GM18861 (cell line): ENCODE results near the gene KCTD5.
"Not testable (repeated sequence)": the region's sequence is repeated elsewhere in the genome, so short reads cannot be mapped to it uniquely, and the experiment has no call there.

ENCODE experiments used
- ATAC-seq: cut with Tn5 transposase; IDR thresholded peaks from one replicate; pipeline ENCODE4 v1.9.1; 2021; ENCODE audit not compliant: unreplicated experiment

The KCTD5 gene, protein sequence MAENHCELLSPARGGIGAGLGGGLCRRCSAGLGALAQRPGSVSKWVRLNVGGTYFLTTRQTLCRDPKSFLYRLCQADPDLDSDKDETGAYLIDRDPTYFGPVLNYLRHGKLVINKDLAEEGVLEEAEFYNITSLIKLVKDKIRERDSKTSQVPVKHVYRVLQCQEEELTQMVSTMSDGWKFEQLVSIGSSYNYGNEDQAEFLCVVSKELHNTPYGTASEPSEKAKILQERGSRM

DNA sequence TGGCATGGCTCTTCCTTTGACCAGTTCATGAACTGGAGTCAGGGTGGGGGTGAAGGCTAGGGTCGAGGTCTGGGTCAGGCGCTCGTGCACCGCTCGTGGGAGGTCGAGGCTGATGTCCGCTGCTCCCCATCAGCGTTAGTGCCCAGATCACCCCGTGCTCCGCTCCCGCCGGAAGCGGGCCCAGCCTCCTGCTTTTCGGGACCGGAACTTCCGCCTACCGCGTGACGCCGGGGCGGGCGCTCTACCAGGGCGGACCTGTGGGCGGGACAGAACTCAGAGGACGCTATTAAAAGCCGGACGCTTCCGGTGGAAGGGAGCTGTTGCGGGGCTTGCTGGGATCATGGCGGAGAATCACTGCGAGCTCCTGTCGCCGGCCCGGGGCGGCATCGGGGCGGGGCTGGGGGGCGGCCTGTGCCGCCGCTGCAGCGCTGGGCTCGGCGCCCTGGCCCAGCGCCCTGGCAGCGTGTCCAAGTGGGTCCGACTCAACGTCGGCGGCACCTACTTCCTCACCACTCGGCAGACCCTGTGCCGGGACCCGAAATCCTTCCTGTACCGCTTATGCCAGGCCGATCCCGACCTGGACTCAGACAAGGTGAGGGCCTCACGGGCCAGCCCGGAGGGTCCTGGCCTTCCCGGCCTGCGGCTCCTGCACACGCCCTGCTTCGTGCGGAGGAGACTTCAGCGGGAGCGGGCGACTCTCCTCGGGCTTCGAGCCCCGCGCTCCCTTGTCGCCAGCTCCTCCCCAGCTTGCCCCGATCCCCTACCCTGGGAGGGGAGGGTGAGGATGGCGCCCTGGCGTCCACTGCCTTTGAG, at the start of gene KCTD5:
Gene KCTD5 (plus strand): TSS at position 315 of the 813 bp plus-strand sequence. CDS start 26 bp downstream, at position 341.
- ATAC-seq: peak; percentile 45

DNA sequence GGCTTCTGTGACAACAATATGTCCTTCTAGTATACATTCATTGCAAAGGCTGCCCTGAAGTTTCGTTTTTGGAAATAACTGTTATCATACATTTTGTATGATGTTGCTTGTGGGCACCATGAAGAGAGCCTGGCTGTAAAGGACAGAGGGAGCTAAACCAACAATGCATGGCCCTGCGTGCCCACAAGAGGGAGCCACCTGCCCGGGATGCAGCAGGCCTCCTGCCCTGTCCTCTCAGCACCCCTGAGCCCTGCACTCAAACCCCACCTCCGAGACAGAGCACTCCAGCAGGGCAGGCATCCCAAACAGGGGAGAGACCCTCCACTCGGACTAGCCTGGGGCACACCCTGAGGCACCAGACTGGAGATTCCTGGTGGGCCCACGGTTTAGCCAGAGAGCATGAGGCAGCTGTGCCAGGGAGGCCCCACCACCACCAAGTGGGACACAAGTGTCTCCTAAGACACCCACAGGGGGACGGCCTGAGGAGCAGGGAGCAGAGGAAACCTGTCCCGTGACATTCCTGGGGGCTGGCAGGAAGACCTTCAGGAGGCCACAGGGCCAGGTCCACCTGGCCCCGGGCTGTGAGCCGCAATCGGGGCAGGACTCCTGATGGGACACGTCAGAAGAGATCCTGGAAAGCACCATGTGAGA, 43.1 kb upstream of the KCTD5 start:
- not testable (repeated sequence) for ATAC-seq

DNA sequence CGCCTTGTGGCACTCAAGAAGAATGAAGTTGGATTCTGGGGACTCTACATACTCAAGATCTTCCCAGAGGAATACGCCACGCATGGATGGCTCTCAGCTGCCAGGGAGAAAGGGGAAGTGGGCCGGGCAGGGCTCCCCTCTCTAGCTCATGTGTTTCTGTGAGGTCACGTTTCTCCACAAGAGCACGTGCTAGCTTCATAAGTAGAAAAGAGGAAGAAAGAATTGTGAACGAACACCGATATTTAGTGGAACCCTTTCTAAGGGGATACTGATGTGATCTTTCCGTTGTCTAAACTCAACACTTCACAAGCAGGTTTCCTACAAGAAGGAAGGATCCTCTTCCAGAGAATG, 42.6 kb upstream of the KCTD5 start:
- not testable (repeated sequence) for ATAC-seq

DNA sequence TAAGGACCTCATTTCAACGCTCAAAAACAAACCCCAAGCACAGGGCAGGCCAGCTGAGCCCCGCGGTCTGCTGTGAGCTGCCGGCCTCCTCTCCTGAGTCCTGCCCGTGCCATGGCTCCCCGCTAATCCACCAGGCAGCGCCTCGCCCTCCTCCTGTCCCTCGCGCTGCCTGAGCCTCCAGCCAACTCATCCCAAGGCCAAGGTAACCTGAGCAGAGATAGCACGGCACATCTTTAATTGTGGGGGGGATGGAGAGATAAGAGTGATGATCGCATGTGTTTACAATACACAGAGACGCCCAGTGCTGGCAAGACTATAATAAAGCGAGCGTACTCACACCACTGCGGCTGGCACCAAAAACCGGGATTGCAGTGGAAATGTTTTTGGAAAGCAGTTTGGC, 39.8 kb upstream of the KCTD5 start:
- not testable (repeated sequence) for ATAC-seq

DNA sequence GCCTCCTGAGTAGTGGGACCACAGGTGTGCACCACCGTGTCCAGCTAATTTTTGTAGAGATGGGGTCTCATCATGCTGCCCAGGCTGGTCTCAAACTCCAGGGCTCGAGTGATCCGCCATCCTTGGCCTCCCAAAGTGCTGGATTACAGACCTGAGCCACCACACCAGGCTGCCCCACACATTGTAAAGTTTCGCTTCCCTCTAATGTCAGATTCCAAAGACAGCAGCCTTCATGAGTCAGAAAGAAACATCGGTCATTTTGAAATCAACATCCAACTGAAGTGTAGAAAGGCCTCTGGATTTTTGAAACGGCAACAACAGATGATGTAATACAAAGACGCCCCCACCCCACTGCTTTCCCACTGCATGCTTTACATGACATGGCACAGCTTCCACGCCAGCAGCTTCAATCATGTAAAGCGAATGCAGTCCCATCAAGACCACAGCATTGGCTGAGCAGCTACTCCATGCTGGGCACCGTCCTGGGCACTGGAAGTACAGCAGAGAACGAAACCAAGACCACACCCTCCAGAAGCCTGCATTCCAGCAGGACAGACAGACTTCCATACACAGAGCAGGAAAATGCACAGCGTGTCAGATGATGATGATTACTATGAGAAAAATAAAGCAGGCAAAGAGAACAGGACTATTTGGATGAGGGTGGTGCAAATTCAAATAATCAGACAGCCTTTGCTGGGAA, 37.4 kb upstream of the KCTD5 start:
- ATAC-seq: not testable (repeated sequence)

DNA sequence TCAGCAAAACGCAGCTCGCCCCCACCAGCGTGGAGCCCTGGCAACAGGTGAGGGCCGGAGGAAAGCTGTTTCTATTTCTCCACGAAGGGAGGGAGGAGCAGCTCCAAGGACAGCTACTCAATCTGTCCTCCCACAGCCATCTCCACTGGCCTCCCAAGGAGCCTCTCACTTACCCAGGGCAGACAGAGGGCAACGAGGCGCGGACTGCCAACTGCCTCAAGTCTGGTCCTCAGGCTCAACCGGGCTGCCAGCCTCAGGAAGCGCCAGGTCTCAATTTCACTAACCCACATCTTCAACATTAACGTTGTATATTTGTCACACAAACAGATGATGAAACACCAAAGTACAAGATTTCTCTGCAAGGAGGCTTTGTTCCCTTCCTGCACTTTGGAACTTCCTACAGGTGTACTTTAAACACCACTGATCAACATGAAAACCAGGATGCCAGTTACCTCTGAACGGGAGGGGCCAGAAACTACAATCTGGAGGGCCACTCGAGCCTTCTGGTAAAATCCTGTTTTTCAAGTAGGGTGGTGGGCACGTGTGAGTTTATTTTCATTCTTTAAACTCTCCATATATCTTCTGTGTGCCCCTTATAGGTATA, 31.0 kb upstream of the KCTD5 start:
- ATAC-seq: not testable (repeated sequence)

DNA sequence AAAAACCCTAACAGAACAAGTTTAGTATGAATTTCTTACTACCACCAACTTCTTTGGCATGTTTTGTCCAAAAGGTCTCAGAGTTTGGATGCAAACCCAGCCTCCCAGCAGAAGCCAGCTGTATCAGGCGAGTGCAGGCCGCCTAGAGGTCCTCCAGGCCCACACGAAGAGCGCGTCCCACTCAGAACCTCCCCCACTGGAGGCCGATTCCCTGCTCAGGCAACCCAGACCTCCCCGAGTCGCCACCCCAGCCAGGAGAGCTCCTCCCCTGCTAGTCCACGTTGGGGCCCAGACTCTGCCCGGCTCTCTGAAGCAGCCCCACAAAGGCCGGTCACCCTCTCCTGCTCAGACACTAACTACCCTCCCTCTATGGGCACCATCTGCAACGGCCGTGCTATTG, 28.4 kb upstream of the KCTD5 start:
- ATAC-seq: not testable (repeated sequence)

DNA sequence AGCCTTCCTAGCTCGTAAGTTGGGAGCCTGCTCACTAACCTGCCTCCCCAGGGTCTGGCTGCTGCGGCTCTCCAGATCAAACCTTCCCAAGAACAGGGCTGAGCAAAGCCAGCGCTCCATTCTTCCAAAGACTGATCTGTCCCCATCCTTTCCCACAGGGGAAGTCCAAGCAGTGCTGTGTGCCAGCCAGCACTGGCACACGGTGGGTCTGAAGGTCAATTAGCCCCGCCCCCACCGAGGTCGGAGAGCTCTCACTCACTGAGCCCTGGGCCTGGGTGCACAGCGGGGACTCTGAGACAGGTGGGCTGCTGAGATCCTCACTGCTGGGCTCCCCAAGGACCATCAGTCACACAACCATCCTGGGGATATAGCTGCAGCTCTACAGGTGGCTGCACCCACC, 27.4 kb upstream of the KCTD5 start:
- ATAC-seq: not testable (repeated sequence)

DNA sequence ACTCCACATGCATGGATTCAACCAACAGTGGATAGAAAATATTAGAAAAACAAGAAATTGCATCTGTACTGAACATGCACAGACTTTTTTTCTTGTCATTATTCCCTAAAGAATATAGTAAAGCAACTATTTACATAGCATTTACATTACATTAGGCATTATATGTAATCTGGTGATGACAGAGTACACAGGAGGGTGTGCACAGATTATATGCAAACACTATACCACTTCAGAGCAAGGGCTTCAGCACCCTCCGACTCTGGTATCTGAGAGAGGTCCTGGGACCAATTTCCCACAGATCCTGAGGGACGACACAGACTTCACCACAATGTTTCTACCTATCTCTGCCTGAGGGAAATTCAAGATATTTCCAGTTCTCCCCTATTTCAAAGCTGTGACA, 25.3 kb upstream of the KCTD5 start:
- ATAC-seq: no peak

DNA sequence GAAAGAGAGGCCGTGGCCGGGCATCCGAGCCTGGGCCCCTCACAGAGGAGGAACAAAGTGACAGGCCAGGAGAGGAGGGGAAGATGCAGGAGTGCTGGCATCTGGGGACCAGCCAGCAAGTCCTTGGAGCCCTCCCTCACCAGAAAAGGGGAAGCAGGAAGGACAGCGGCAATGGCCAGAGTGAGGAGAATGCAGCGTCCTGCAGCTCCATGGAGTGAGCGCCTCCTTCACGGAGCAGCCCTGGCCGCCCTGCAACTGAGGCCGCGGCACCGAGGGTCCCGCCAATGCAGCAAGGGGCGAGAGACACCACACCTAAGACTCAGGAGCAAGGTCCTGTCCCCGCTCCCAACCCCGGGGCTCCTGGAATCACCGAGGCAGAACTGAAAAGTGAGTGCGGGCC, 24.5 kb upstream of the KCTD5 start:
- ATAC-seq: not testable (repeated sequence)

DNA sequence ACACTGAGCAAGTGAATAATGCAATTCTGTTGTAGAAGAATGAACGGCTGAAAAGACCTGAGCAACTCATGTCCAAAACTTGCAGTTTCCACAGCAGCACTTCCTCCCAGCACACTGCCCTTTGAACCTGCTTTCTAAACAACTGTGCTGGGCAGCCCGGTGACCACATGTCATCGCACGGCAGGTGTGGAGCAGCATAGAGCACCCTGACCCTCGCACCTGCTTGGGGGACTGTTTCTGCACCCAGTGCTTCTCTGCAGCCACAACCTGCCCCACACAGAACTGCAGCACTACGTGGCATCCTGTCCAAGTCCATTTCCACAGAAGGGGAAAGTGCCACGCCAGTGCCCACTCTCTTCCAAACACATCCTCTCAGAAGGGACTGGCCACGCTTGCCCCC, 22.8 kb upstream of the KCTD5 start:
- not testable (repeated sequence) for ATAC-seq

DNA sequence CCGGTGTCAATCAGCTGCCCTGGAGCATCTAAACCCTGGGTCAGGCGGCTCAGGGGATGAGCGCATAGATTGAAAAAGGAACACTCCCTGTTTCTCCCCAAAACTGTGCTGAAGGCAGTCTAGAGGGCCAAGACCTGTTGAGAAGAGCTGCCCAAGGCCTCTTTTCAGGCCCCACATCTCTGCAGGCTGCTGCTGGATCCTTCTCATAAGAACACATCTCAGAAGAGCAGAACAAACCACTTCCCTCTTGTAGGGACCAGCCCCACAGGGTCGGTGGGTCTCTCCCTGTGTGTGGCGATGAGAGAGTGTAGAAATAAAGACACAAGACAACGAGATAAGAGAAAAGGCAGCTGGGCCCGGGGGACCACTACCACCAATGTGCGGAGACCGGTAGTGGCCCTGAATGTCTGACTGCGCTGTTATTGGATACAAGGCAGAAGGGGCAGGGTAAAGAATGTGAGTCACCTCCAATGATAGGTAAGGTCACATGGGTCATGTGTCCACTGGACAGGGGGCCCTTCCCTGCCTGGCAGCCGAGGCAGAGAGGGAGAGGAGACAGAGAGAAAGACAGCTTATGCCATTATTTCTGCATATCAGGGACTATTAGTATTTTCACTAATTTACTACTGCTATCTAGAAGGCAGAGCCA, 22.2 kb upstream of the KCTD5 start:
- not testable (repeated sequence) for ATAC-seq

DNA sequence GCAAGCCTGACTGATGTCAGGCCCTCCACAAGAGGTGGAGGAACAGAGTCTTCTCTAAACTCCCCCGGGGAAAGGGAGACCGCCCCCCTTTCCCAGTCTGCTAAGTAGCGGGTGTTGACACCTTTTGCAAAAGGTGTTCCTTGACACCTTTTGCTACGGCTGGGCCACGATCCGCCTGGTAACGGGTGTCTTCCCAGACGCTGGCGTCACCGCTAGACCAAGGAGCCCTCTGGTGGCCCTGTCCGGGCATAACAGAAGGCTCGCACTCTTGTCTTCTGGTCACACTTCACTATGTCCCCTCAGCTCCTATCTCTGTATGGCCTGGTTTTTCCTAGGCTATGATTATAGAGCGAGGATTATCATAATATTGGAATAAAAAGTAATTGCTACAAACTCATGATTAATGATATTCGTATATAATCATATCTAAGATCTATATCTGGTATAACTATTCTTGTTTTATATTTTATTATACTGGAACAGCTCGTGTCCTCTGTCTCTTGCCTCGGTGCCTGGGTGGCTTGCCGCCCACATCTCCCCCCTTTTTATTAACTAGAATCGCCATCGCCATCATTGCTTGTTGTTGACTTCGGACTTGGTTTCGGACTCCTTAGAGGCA, 21.5 kb upstream of the KCTD5 start:
- ATAC-seq: not testable (repeated sequence)

DNA sequence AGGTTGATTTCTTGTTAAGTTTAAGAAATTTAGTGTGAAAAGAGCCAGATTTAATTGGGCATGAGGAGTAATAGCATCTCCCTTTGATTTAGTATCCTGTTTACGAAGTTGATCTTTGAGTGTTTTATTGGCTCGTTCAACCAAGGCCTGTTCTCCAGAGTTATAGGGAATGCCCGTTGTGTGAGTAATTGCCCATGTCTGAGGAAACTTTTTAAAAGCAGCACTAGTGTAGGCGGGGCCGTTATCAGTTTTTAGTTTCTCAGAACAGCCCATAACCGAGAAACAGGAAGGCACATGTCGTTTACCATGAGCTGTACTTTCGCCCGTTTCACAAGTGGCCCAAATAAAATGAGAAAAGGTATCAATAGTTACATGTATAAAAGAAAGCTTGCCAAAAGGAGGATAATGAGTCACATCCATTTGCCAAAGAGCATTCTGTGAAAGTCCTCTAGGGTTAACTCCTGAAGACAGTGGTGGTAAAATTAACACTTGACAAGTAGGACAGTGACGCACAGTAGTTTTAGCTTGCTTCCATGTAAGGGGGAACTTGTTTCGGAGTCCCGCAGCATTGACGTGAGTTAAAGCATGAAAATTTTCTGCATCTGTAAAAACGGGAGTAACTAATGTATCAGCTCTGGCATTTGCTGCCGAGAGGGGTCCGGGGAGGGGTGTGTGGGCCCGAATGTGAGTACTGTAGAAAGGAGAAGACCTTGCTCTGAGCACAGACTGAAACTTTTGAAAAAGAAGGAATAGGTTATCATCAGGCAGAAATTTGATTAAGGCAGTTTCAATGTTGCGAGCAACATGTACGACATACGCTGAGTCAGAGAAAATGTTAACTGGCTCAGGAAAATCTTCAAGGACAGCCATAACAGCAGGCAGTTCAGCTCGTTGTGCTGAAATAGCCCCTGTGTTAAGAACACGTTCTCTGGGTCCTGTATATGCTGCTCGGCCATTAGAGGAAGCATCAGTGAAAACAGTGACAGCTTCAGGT, 18.5 kb upstream of the KCTD5 start:
- no peak for ATAC-seq

DNA sequence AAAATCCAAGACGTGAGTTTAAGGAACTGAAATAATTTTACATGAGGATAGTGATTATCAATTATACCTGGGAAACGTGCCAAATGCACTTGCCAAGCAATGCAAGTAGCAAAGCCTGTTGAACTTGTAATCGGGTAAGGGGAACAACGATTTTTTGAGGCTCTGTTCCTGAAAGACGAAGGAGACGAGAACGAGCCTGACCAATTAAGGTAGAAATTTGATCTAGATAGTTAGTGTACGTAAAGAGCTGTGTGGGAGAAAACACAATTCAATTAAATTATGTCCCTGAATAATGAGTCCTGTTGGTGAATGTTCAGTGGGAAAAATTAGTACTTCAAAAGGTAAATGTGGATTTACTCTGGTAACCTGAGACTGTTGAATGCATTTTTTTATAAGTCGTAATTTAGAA, 17.7 kb upstream of the KCTD5 start:
- ATAC-seq: no peak

DNA sequence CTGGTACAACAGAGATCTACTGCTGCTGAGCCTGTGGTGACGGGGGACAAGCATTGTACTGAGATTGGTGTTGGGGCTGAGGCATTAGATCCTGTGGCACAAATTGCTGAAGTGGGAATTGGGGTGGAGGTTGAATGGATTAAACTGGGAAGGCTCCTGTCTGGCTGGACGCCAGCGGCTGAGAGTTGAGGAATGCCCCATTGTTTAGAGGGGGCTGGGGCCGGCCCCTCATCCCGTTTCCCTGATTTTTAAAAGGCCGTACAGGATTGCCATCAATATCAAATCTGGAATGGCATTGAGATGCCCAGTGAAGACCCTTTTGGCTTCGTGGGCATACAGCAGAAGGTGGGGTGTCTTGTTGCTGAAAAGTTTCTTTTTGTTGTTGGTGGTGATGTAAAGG, 15.7 kb upstream of the KCTD5 start:
- ATAC-seq: not testable (repeated sequence)

DNA sequence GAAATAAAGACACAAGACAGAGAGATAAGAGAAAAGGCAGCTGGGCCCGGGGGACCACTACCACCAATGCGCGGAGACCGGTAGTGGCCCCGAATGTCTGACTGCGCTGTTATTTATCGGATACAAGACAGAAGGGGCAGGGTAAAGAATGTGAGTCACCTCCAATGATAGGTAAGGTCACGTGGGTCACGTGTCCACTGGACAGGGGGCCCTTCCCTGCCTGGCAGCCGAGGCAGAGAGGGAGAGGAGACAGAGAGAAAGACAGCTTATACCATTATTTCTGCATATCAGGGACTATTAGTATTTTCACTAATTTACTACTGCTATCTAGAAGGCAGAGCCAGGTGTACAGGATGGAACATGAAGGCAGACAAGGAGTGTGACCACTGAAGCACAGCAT, 12.7 kb upstream of the KCTD5 start:
- not testable (repeated sequence) for ATAC-seq

DNA sequence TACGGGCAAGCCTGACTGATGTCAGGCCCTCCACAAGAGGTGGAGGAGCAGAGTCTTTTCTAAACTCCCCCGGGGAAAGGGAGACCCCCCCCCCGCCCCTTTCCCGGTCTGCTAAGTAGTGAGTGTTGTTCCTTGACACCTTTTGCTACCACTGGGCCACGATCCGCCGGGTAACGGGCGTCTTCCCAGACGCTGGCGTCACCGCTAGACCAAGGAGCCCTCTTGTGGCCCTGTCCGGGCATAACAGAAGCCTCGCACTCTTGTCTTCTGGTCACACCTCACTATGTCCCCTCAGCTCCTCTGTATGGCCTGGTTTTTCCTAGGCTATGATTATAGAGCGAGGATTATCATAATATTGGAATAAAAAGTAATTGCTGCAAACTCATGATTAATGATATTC, 12.3 kb upstream of the KCTD5 start:
- ATAC-seq: not testable (repeated sequence)

DNA sequence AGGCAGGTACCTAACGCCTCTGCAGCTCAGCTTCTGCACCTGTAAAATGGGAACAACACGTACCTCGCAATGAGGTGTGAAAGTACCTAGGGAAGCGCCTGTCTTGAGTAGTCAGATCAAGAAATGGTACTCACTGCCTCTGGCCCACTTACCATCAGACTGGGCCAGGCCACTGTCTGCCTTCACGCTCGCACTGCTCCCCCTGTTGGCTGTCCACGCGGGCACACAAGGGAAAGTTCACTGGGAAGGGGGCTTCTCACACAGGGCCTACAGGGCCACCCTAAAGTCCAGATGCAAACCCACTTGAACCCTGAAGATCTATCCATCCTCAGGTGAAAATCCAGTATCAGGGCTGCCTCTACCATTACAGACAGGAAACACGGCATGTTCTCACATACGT, 11.1 kb upstream of the KCTD5 start:
- not testable (repeated sequence) for ATAC-seq
